IPS-15b (cell line): ENCODE measurements around the gene CEP350.
A peak's percentile ranks its signal among the peaks of the same experiment; 100 is the strongest.

Experiments used
- H3K27me3 ChIP-seq: one replicate; pipeline ENCODE4 v1.6.1; 2013; ENCODE audit warnings: low read length; ENCODE audit not compliant: control insufficient read depth, insufficient read depth
- H3K36me3 ChIP-seq: one replicate; pipeline ENCODE4 v1.6.1; 2013; ENCODE audit warnings: low read length; ENCODE audit not compliant: control insufficient read depth, insufficient read depth
- H3K4me1 ChIP-seq: one replicate; pipeline ENCODE4 v1.6.1; 2013; ENCODE audit warnings: mild to moderate bottlenecking, low read length; ENCODE audit not compliant: control insufficient read depth, insufficient read depth
- H3K4me3 ChIP-seq: one replicate; pipeline ENCODE4 v1.5.1; 2013; ENCODE audit warnings: low read depth, low read length
- H3K9ac ChIP-seq: one replicate; pipeline ENCODE4 v1.6.1; 2013; ENCODE audit warnings: low read depth, mild to moderate bottlenecking, low read length
- H3K9me3 ChIP-seq: one replicate; pipeline ENCODE4 v1.6.1; 2013; ENCODE audit warnings: mild to moderate bottlenecking, low read length; ENCODE audit not compliant: control insufficient read depth, insufficient read depth

CEP350 gene

GRCh38 chr1:179954493-179955286 is at the start of gene CEP350:
CEP350 (plus strand) TSS chr1:179954810; CDS start chr1:179986182, 31,372 bp downstream.
- H3K4me1 ChIP-seq, result no peaks in the 10 kb centered on the region
- peak within 1 kb of the TSS; percentile 82 for H3K4me3 ChIP-seq
- H3K9ac ChIP-seq, result peak within 1 kb of the TSS; percentile 91
- H3K9me3 ChIP-seq, result no peaks in the 10 kb centered on the region
- H3K27me3 ChIP-seq, result no peaks in the 10 kb centered on the region
- H3K36me3 ChIP-seq, result no peaks in the 10 kb centered on the region

- Histone ChIP-seq H3K4me1 (no peaks in the 10 kb centered on the region), H3K4me3 (no peak overlapping the region), H3K9ac (no peak overlapping the region), H3K27me3 (no peaks in the 10 kb centered on the region), H3K36me3 (no peaks in the 10 kb centered on the region), H3K9me3 (no peaks in the 10 kb centered on the region)
These were observed 43.7 kb upstream of the CEP350 start for GRCh38 chr1:179910934-179911333.

GRCh38 chr1:179911812-179912211 is 42.8 kb upstream of the CEP350 start:
- no peaks in the 10 kb centered on the region for H3K36me3 ChIP-seq

GRCh38 chr1:179917601-179918429 is 36.8 kb upstream of the CEP350 start:
- Histone ChIP-seq H3K4me3 (no peak overlapping the region), H3K9me3 (no peaks in the 10 kb centered on the region), H3K4me1 (peaks cover 9% of the 10 kb centered on the region), H3K36me3 (peaks cover 10% of the 10 kb centered on the region), H3K27me3 (no peaks in the 10 kb centered on the region), H3K9ac (no peak overlapping the region)

More at GRCh38 chr1:179911812-179912211, 42.8 kb upstream of the CEP350 start:
- Histone ChIP-seq H3K27me3 (no peaks in the 10 kb centered on the region), H3K4me3 (no peak overlapping the region), H3K4me1 (no peaks in the 10 kb centered on the region), H3K9me3 (no peaks in the 10 kb centered on the region), H3K9ac (no peak overlapping the region)

- no peak overlapping the region for H3K4me3 ChIP-seq
- peaks cover 10% of the 10 kb centered on the region for H3K36me3 ChIP-seq
- H3K9ac ChIP-seq, result no peak overlapping the region
- H3K27me3 ChIP-seq, result no peaks in the 10 kb centered on the region
- no peaks in the 10 kb centered on the region for H3K9me3 ChIP-seq
- H3K4me1 ChIP-seq, result peaks cover 9% of the 10 kb centered on the region
These were observed 33.1 kb upstream of the CEP350 start for GRCh38 chr1:179921472-179921871.

- Histone ChIP-seq H3K9ac (no peak overlapping the region), H3K36me3 (peaks cover 10% of the 10 kb centered on the region), H3K9me3 (no peaks in the 10 kb centered on the region), H3K4me3 (no peak overlapping the region), H3K27me3 (no peaks in the 10 kb centered on the region), H3K4me1 (peaks cover 9% of the 10 kb centered on the region)
These were observed 32.4 kb upstream of the CEP350 start for GRCh38 chr1:179921981-179922872.

- Histone ChIP-seq H3K36me3 (peaks cover 4% of the 10 kb centered on the region), H3K4me1 (peaks cover 9% of the 10 kb centered on the region), H3K9me3 (no peaks in the 10 kb centered on the region), H3K4me3 (no peak overlapping the region), H3K27me3 (no peaks in the 10 kb centered on the region), H3K9ac (no peak overlapping the region)
These were observed 31.6 kb upstream of the CEP350 start for GRCh38 chr1:179923029-179923428.

GRCh38 chr1:179924268-179924667 is 30.3 kb upstream of the CEP350 start:
- no peaks in the 10 kb centered on the region for H3K36me3 ChIP-seq
- peaks cover 9% of the 10 kb centered on the region for H3K4me1 ChIP-seq
- no peak overlapping the region for H3K9ac ChIP-seq
- no peaks in the 10 kb centered on the region for H3K27me3 ChIP-seq
- no peaks in the 10 kb centered on the region for H3K9me3 ChIP-seq
- no peak overlapping the region for H3K4me3 ChIP-seq

GRCh38 chr1:179925302-179925701 is 29.3 kb upstream of the CEP350 start:
- Histone ChIP-seq H3K9ac (no peak overlapping the region), H3K4me1 (peaks cover 9% of the 10 kb centered on the region), H3K4me3 (no peak overlapping the region), H3K9me3 (no peaks in the 10 kb centered on the region), H3K36me3 (no peaks in the 10 kb centered on the region), H3K27me3 (no peaks in the 10 kb centered on the region)

GRCh38 chr1:179925922-179926849 is 28.4 kb upstream of the CEP350 start:
- H3K27me3 ChIP-seq, result no peaks in the 10 kb centered on the region
- no peaks in the 10 kb centered on the region for H3K36me3 ChIP-seq
- no peak overlapping the region for H3K4me3 ChIP-seq
- H3K9ac ChIP-seq, result no peak overlapping the region
- peaks cover 9% of the 10 kb centered on the region for H3K4me1 ChIP-seq
- no peaks in the 10 kb centered on the region for H3K9me3 ChIP-seq
